Breast epithelium (tissue), 3 donors: ENCODE data around the gene STARD9.
"Not testable (repeated sequence)": the region's sequence is repeated elsewhere in the genome, so short reads cannot be mapped to it uniquely, and the experiment has no call there.

ENCODE experiments used
- POLR2A ChIP-seq: fragments of 450-650 bp; IDR thresholded peaks from one replicate; pipeline ENCODE4 v1.6.1; 2016; ENCODE audit warnings: antibody characterized with exemption, mild to moderate bottlenecking, moderate library complexity
- POLR2AphosphoS5 ChIP-seq, 3 donors: sonication (generic); formaldehyde crosslinking; IDR thresholded peaks; one replicate each; pipeline ENCODE4 v1.6.1; 2017; ENCODE audit warnings: antibody characterized with exemption in 3 of 3
- TF ChIP-seq, protein P1 (sequence below), 3 donors: fragments of 450-650 bp; IDR thresholded peaks; one replicate each; pipeline ENCODE4 v1.5.1; 2016 to 2017; ENCODE audit warnings: antibody characterized with exemption in 3 of 3, mild to moderate bottlenecking in 3 of 3, moderate library complexity in 3 of 3

DNA sequence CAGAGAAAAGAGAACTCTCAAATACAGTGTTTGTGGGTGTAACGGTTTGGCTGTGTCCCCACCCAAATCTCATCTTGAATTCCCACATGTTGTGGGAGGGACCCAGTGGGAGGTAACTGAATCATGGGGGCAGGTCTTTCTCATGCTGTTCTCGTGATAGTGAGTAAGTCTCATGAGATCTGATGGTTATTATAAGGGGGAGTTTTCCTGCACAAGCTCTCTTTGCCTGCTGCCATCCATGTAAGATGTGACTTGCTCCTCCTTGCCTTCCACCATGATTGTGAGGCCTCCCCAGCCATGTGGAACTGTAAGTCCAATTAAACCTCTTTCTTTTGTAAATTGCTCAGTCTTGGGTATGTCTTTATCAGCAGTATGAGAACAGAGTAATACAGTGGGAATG is 186.4 kb downstream of the STARD9 start:
- TF ChIP-seq, protein P1, sequence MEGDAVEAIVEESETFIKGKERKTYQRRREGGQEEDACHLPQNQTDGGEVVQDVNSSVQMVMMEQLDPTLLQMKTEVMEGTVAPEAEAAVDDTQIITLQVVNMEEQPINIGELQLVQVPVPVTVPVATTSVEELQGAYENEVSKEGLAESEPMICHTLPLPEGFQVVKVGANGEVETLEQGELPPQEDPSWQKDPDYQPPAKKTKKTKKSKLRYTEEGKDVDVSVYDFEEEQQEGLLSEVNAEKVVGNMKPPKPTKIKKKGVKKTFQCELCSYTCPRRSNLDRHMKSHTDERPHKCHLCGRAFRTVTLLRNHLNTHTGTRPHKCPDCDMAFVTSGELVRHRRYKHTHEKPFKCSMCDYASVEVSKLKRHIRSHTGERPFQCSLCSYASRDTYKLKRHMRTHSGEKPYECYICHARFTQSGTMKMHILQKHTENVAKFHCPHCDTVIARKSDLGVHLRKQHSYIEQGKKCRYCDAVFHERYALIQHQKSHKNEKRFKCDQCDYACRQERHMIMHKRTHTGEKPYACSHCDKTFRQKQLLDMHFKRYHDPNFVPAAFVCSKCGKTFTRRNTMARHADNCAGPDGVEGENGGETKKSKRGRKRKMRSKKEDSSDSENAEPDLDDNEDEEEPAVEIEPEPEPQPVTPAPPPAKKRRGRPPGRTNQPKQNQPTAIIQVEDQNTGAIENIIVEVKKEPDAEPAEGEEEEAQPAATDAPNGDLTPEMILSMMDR (IDR thresholded peaks at IDR 0.05): not testable (repeated sequence)
- TF ChIP-seq POLR2A; POLR2AphosphoS5 (IDR thresholded peaks at IDR 0.05): not testable (repeated sequence)
